H54 (cell line): ENCODE data around the gene VIPR1.

Experiments used
- DNase-seq: peaks from one replicate; pipeline ENCODE4 v3.0.0; 2011; ENCODE audit warnings: low spot score, mixed read lengths; ENCODE audit not compliant: insufficient read length
- FAIRE-seq: peaks from 3 replicates; lab custom pipeline; 2011; peaks lifted over from hg19 to GRCh38; lab: Jason Lieb, UNC
- POLR2A ChIP-seq: IDR thresholded peaks from 2 replicates; pipeline ENCODE4 v1.6.1; 2011; ENCODE audit warnings: low read depth, mild to moderate bottlenecking, low read length

The VIPR1 gene

GRCh38 chr3:42511201-42511600, 8.8 kb downstream of the VIPR1 start:
- TF ChIP-seq POLR2A: no peak
- DNase-seq: no peak
- FAIRE-seq: no peak

- no peak for TF ChIP-seq POLR2A
- no peak for FAIRE-seq
- no peak for DNase-seq
Measured at GRCh38 chr3:42511736-42512135, 9.3 kb downstream of the VIPR1 start.

DNA sequence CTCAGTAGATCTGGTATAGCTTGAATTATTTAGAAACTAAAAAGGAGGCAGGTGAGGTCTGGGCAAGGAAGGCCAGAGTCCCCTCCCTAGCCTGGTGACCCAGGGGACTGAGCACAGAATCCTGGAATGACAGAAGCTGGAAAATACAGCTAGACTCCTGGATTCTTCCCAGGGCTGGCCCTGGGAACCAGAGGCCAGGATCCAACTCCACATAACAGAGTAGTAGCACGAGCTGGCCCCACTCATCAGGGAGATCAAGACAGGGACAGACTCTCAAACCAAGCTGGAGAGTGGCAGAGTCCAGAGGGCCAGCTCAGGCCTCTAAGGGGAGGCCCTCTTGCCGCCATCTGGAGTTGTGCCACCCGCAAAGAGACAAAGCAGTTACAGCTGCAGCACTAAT, 10.7 kb downstream of the VIPR1 start:
- DNase-seq: no peak
- FAIRE-seq: no peak
- no peak for TF ChIP-seq POLR2A

GRCh38 chr3:42513521-42513920, 11.1 kb downstream of the VIPR1 start:
- TF ChIP-seq POLR2A: no peak
- no peak for FAIRE-seq
- no peak for DNase-seq

DNA sequence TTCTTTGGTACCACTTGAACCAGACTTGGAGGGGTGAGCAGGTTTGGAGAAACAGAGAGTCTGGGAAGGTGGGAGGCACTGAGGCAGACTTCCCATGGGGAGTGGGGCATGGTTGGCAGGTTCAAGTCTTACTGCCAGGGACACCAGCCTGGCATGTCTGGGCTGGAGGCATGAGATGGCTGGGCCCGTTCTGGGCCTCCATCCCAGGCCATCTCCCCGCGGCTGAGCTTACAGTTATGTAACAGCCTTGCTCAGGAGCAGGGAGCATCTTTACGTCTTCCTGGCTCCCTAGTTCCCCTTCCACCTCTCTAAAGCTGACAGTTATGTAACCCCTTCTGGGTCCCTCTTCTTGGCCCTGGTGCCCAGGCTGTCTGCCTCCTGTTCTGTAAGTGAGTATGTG, 12.4 kb downstream of the VIPR1 start:
- no peak for FAIRE-seq
- no peak for TF ChIP-seq POLR2A
- DNase-seq: no peak

GRCh38 chr3:42515391-42515916, 13.0 kb downstream of the VIPR1 start:
- DNase-seq: no peak
- FAIRE-seq: no peak
- no peak for TF ChIP-seq POLR2A

GRCh38 chr3:42515976-42516375, 13.5 kb downstream of the VIPR1 start:
- FAIRE-seq (no peak), DNase-seq (no peak)
- no peak for TF ChIP-seq POLR2A

DNA sequence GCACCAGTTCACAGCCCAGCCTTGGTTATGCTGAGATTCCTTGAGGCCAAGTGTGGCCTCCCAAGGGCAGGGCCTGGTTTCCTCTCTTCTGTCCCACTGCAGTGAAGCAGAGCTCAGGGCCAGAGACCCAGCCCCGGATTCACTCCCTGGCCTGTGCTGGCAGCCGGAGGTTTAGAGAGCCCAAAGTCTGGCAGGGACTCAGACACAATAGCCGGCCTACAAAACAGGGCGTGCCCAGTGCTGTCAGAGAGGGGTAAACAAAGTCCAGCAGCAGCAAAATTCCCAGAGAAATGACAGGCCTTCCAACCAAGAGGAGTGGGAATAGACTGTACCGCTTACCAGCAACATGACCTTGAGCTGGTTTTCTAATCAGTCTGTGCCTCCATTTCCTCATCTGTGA, 14.0 kb downstream of the VIPR1 start:
- no peak for TF ChIP-seq POLR2A
- DNase-seq (no peak), FAIRE-seq (no peak)

DNA sequence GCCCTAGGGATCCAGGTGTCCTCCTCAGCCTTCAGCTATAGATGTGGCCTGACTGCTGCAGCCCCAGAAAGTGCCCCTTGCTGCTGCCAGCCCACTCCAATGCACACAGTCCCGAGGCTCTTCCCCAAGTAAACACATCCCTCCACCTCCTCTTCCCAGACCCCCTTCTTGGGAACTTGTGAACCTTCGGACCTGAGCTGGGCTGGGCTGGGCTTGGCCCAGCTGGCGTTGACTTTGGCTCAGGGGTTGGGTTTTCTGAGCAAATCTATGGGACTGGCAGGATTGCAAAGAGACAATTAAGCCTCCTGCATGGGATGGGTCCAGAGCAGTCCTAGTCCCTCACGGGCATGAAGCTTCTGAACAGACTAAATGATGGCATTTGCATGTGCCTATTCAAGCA, 14.7 kb downstream of the VIPR1 start:
- TF ChIP-seq POLR2A: no peak
- DNase-seq: no peak
- FAIRE-seq: no peak

GRCh38 chr3:42518800-42519567, 16.5 kb downstream of the VIPR1 start:
- DNase-seq (no peak), FAIRE-seq (no peak)
- no peak for TF ChIP-seq POLR2A

GRCh38 chr3:42519568-42519962, 17.1 kb downstream of the VIPR1 start:
- FAIRE-seq (no peak), DNase-seq (no peak)

DNA sequence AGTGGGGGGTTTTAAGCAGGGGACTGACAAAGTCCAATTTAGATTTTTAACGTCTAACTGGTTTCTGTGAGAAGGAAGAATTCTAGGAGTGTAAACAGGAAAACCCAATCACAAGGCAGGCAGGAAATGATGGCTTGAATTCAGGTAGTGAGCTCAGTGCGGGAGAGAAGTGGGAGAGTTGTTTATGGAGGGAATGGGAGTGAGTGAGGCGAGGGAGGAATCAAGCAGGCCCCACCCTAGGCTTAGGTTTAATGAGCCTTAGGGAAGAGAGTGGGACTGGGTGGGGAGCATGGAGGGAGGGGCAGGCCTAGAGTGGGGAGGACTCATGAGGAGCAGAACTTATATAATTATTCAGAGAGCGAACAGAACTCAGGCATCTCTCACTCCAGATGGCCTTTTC, 17.9 kb downstream of the VIPR1 start:
- DNase-seq (no peak), FAIRE-seq (no peak)
- TF ChIP-seq POLR2A: no peak

More at GRCh38 chr3:42519568-42519962, 17.1 kb downstream of the VIPR1 start:
- no peak for TF ChIP-seq POLR2A

GRCh38 chr3:42520906-42521305, 18.5 kb downstream of the VIPR1 start:
- DNase-seq (no peak), FAIRE-seq (no peak)
- no peak for TF ChIP-seq POLR2A

- DNase-seq (no peak), FAIRE-seq (no peak)
- TF ChIP-seq POLR2A: no peak
Measured at GRCh38 chr3:42524751-42525150, 22.3 kb downstream of the VIPR1 start.

DNA sequence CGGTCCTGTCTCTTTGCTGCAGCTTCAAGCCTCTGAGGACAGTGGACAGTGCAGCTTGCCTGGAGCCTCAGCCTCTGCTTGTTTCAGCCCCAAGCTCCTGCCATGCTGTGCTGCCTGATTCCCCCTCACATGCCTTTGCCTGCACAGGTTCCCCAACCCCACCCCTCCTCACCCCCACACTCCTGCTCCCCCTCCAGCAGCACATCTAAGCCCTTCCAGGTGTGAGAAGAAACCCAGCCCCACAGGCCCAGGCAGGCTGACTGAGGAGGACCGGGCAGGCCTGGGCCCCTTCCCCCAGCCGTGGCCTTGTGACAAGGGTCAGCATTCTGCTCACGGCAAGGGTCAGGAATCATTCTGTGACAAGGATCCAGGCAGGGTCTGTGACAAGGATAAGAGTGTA, 22.8 kb downstream of the VIPR1 start:
- no peak for TF ChIP-seq POLR2A
- no peak for FAIRE-seq
- no peak for DNase-seq
